ENCODE data around the gene ZNF319. TPM values are rescaled to one million over a fixed set of nuclear protein-coding genes. Genes with fewer than 3 reads are reported as not detected.

ZNF319 gene
- total RNA-seq, 1 donor from 2014 or later, result 14.9 TPM

DNA sequence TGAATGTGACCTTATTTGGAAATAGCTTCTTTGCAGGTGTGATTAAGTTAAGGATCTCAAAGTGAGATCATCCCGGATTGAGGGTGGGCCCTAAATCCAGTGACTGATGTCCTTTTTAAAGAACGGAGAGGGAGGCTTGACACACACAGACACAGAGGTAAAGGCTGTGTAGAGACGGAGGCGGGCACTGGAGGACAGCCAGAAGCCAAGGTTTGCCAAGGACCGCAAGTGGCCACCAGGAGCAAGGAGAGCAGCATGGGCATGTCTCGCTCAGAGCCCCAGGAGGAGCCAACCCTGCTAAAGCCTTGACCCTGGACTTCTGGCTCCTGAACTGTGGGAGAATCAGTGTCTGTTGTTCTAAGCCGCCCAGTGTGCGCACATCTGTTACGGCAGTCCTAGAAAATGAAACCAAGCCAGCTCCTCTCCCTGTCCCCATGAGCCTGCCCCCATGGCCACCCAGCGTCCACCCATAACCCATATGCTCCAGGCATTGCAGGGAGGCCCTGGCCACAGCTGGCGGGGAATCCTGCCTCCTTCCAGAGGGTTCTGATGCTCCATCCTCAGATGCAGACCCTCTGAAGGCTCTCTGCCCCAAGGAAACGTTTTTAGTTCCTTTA is 44.8 kb downstream of the ZNF319 start:
- Mint-ChIP-seq H3K4me3 (ENCODE audit: unreplicated experiment) (no peak overlapping the region), H3K27ac (ENCODE audit: unreplicated experiment) (no peak overlapping the region), H3K36me3 (ENCODE audit: unreplicated experiment) (no peaks in the 10 kb centered on the region), H3K27me3 (ENCODE audit: unreplicated experiment) (peaks cover 11% of the 10 kb centered on the region), H3K4me1 (ENCODE audit: unreplicated experiment) (no peaks in the 10 kb centered on the region), H3K9me3 (ENCODE audit: unreplicated experiment) (no peaks in the 10 kb centered on the region)
- TF ChIP-seq, protein P1, sequence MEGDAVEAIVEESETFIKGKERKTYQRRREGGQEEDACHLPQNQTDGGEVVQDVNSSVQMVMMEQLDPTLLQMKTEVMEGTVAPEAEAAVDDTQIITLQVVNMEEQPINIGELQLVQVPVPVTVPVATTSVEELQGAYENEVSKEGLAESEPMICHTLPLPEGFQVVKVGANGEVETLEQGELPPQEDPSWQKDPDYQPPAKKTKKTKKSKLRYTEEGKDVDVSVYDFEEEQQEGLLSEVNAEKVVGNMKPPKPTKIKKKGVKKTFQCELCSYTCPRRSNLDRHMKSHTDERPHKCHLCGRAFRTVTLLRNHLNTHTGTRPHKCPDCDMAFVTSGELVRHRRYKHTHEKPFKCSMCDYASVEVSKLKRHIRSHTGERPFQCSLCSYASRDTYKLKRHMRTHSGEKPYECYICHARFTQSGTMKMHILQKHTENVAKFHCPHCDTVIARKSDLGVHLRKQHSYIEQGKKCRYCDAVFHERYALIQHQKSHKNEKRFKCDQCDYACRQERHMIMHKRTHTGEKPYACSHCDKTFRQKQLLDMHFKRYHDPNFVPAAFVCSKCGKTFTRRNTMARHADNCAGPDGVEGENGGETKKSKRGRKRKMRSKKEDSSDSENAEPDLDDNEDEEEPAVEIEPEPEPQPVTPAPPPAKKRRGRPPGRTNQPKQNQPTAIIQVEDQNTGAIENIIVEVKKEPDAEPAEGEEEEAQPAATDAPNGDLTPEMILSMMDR (IDR thresholded peaks at IDR 0.05), result no peak
- DNase-seq (ENCODE audit: extremely low spot score, unreplicated experiment), result no peak

DNA sequence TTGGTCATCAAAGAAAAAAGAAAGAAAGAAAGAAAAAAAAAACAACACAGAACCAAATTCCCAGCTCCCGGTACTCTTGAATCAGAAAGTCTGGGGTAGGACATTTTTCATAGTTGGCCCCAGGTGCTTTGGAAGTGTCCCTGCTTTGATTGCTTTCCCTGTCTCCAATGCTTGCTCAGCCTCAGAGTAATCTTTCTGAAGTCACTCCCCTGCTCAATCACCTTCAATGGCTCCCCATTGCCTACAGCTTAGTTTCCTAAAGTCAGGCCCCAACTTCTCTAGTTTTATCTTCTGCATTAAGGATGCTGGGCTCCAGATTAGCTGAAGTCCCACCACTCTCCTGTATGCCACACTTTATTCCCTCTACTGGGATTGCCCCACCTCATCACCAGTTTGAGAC is 46.6 kb downstream of the ZNF319 start:
- Mint-ChIP-seq H3K36me3 (ENCODE audit: unreplicated experiment) (no peaks in the 10 kb centered on the region), H3K27ac (ENCODE audit: unreplicated experiment) (no peak overlapping the region), H3K27me3 (ENCODE audit: unreplicated experiment) (peaks cover 8% of the 10 kb centered on the region), H3K9me3 (ENCODE audit: unreplicated experiment) (no peaks in the 10 kb centered on the region), H3K4me3 (ENCODE audit: unreplicated experiment) (no peak overlapping the region), H3K4me1 (ENCODE audit: unreplicated experiment) (no peaks in the 10 kb centered on the region)
- no peak for DNase-seq (ENCODE audit: extremely low spot score, unreplicated experiment)
- TF ChIP-seq, protein P1 (IDR thresholded peaks at IDR 0.05), result no peak

DNA sequence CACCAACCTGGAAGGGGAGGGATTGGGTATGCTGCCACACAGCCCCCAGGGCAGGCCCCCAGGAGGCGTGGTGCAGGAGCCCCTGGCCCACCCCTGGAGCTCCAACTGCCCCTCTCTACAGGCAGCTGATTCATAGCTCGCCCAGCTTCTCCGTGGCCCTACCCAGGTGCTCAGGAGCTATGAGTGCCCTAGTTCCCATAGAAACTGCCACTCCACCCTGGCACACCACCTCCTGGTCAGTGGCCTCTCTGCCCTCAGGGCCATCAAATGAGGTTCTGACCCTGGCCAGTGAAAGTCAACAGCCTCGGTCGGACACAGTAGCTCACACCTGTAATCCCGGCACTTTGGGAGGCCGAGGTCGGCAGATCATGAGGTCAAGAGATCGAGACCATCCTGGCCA is 47.6 kb downstream of the ZNF319 start:
- H3K9me3 Mint-ChIP-seq (ENCODE audit: unreplicated experiment), result no peaks in the 10 kb centered on the region
- no peak for DNase-seq (ENCODE audit: extremely low spot score, unreplicated experiment)
- H3K4me3 Mint-ChIP-seq (ENCODE audit: unreplicated experiment), result no peak overlapping the region
- H3K36me3 Mint-ChIP-seq (ENCODE audit: unreplicated experiment), result no peaks in the 10 kb centered on the region
- no peak overlapping the region for H3K27ac Mint-ChIP-seq (ENCODE audit: unreplicated experiment)
- H3K4me1 Mint-ChIP-seq (ENCODE audit: unreplicated experiment), result no peaks in the 10 kb centered on the region
- H3K27me3 Mint-ChIP-seq (ENCODE audit: unreplicated experiment), result peaks cover 8% of the 10 kb centered on the region
- TF ChIP-seq, protein P1 (IDR thresholded peaks at IDR 0.05), result no peak

DNA sequence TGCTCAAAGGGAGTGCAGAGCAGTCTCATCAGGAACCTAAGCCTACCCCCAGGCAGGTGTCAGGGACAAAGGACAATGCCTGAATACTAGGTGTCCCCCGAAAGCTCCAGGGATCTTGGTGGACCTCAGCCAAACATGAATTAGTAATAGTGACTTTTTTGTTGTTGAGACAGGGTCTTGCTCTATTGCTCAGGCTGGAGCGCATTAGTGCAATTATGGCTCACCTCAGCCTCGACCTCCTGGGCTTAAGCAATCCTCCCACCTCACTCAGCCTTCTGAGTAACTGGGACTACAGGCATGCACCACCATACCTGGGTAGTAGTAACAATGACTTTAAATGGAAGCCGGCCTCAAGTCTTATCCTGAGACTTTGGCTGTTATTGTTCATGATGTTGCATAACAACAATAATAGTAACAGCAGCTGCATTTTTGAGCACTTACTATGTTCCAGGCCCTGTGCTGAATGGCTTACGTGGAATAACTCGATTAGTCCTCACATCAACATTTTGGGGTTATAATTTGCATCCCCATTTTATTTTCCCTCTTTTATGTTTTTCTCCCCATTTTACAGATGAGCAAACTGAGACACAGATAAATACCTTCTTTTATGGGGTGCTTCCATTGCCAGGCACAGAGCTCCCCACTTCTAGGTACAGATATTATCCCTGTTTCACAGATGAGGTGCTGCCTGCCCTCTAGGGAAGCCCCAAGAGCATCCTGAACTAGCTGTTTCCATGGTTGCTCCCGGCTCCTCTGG is 49.1 kb downstream of the ZNF319 start:
- TF ChIP-seq, protein P1 (IDR thresholded peaks at IDR 0.05), result no peak
- Mint-ChIP-seq H3K27me3 (ENCODE audit: unreplicated experiment) (peaks cover 8% of the 10 kb centered on the region), H3K9me3 (ENCODE audit: unreplicated experiment) (no peaks in the 10 kb centered on the region), H3K27ac (ENCODE audit: unreplicated experiment) (no peak overlapping the region), H3K4me3 (ENCODE audit: unreplicated experiment) (no peak overlapping the region), H3K4me1 (ENCODE audit: unreplicated experiment) (no peaks in the 10 kb centered on the region), H3K36me3 (ENCODE audit: unreplicated experiment) (no peaks in the 10 kb centered on the region)
- DNase-seq (ENCODE audit: extremely low spot score, unreplicated experiment), result no peak

DNA sequence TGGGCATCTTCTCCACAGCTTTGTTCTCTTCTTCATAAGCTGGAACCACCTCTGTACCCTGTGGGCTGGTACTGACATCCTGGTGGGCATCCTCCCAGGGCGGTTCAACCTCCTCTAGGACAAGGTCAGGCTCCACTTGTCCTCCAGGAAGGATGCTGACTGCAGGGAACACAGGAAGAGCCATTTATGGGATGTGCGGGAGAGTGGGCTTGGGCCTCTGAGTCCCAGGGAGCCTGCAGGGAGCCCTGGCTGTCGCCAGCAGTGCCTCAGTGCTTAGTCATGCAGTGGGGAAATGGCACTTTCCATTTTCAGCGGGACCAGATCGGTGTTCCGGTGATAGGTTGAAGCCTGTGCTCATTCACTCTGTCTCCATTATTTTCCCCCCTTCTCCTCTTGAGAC is 50.1 kb downstream of the ZNF319 start:
- TF ChIP-seq, protein P1 (IDR thresholded peaks at IDR 0.05), result no peak
- H3K27ac Mint-ChIP-seq (ENCODE audit: unreplicated experiment), result no peak overlapping the region
- DNase-seq (ENCODE audit: extremely low spot score, unreplicated experiment), result no peak
- no peaks in the 10 kb centered on the region for H3K9me3 Mint-ChIP-seq (ENCODE audit: unreplicated experiment)
- H3K4me3 Mint-ChIP-seq (ENCODE audit: unreplicated experiment), result no peak overlapping the region
- H3K36me3 Mint-ChIP-seq (ENCODE audit: unreplicated experiment), result no peaks in the 10 kb centered on the region
- H3K27me3 Mint-ChIP-seq (ENCODE audit: unreplicated experiment), result peaks cover 13% of the 10 kb centered on the region
- H3K4me1 Mint-ChIP-seq (ENCODE audit: unreplicated experiment), result no peaks in the 10 kb centered on the region
